GM12874 (cell line): Measurements from ENCODE around the gene GNB2.

ENCODE experiments used
- CTCF ChIP-seq: IDR thresholded peaks from 2 replicates; pipeline ENCODE4 v1.5.1; 2011; ENCODE audit warnings: low read depth, mild to moderate bottlenecking, control low read depth, low read length, moderate library complexity; ENCODE audit not compliant: insufficient read depth

GNB2 gene

GRCh38 chr7:100673302-100673941 lies at the start of gene GNB2:
Gene GNB2 (plus strand): TSS chr7:100673740. CDS start chr7:100676266, 2,526 bp downstream.
- no peak for TF ChIP-seq CTCF

DNA sequence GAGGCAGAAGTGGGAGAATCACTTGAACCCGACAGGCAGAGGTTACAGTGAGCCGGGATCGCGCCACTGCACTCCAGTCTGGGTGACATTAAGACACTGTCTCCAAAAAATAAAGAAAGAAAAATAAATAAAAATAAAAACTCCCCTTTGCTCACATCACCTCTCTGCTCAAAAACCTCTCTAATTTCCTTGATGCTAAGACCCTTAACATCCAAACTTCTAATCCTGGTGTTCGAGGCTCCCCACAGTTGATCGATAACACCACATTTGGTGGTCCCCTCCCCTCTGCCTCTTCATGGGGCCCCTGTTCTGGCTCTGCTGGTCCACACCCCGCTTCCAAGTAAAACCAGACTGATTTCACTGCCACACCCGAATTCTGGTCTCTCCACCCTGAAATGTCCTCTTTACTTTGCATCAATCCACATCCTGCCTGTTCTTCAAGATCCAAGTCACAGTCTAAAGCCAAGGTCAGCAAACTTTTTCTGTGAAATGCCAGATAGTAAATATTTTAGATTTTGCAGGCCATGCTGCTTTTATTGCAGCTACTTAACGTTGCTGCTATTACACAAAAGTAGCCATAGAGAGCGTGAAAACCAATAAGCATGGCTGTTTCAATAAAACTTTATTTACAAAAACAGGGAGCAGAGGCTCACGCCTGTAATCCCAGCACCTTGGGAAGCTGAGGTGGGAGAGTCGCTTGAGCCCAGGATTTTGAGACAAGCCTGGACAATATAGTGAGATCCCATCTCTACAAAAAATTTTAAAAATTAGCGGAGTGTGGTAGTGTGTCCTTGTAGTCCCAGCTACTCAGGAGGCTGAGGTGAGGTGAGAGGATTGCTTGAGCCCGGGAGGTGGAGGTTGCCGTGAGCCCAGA lies 49.4 kb upstream of the GNB2 start:
- TF ChIP-seq CTCF = no peak

- TF ChIP-seq CTCF = no peak
Measured at GRCh38 chr7:100626055-100626454, 47.5 kb upstream of the GNB2 start.

- TF ChIP-seq CTCF = no peak
Measured at GRCh38 chr7:100626530-100627237, 46.9 kb upstream of the GNB2 start.

GRCh38 chr7:100627238-100627549 lies 46.3 kb upstream of the GNB2 start:
- no peak for TF ChIP-seq CTCF

- peak; percentile 54 for TF ChIP-seq CTCF
Measured at GRCh38 chr7:100629117-100629716, 44.3 kb upstream of the GNB2 start.

DNA sequence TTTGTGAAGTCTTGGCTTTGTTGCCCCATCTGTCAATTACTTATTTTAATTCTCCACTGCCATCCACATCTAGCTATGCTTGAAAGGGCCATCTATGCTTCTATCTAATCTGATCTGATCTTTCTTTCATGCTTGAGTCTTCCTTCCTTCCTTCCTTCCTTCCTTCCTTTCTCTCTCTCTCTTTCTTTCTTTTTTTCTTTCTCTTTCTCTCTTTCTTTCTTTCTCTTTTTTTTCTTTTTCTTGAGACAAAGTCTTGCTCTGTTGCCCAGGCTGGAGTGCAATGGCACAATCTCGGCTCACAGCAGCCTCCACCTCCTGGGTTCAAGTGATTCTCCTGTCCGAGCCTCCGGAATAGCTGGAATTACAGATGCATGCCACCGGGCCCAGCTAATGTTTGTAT lies 43.5 kb upstream of the GNB2 start:
- TF ChIP-seq CTCF = no peak
